ENCODE results near the gene ZNF566. TPM values are rescaled to one million over a fixed set of nuclear protein-coding genes. Genes with fewer than 3 reads are reported as not detected.
A peak's percentile ranks its signal among the peaks of the same experiment; 100 is the strongest.

ZNF566 gene
- total RNA-seq (8.3 and 8.5 TPM in 2 replicates), polyA plus RNA-seq (4.0 and 4.7 TPM in 2 replicates), polyA minus RNA-seq (5.5 and 7.3 TPM in 2 replicates), Bru-seq, nascent RNA (percentile 64 among the genes with signal in this experiment), BruChase-seq, experiment 1, labeled RNA remaining after a 6-hour chase (percentile 67 among the genes with signal in this experiment), BruChase-seq, experiment 2, labeled RNA remaining after a 2-hour chase (percentile 70 among the genes with signal in this experiment)
- 3.0 and 3.8 TPM in 2 replicates for polyA plus RNA-seq (2011; cell fraction: cytosol; rRNA removed)
- 8.4 and 9.6 TPM in 2 replicates for polyA plus RNA-seq (2011; cell fraction: nucleus; rRNA removed)
- 3.5 and 5.3 TPM in 2 replicates for polyA plus RNA-seq (2012)
- 3.2 TPM for polyA minus RNA-seq (2011; cell fraction: cytosol; rRNA and poly(A)+ RNA removed)
- polyA minus RNA-seq (2011; cell fraction: nucleus; rRNA and poly(A)+ RNA removed) = 8.8 and 11.7 TPM in 2 replicates
- long read RNA-seq, partial matches to known transcripts = 0 of 7 reads
- long read RNA-seq, other reads (novel, unspliced or antisense) = 3 of 7 reads

- intact Hi-C loops (cut with micrococcal nuclease) = loop anchor here (1.0 to 10.0 kb wide), 5 partner anchors 39 to 299 kb away; partner anchors contain the start of genes ZFP14, ZFP82, ZNF146 and ZNF260
- TSS peak; percentile 88 for BruUV-seq (replicated peaks)
- Histone ChIP-seq H3K9ac (replicated peaks; ENCODE audit: extremely low read depth, insufficient read depth, low read length) (peak within 1 kb of the TSS; percentile 88), H3K36me3 (ENCODE audit: control insufficient read depth in 2 of 2, extremely low read depth in 1 of 2, insufficient read depth in 2 of 2, low read length in 2 of 2) (no peaks in the 10 kb centered on the region), H3K9me3 (replicated peaks; ENCODE audit: control insufficient read depth, insufficient read depth, low read length) (no peaks in the 10 kb centered on the region), H3K4me3 (replicated peaks in 1 of 3; ENCODE audit: insufficient read depth in 1 of 3, low read depth in 1 of 3, low read length in 3 of 3) (peak within 1 kb of the TSS; percentile 51 to 80 (median 77)), H3K4me1 (ENCODE audit: control insufficient read depth, extremely low read depth, insufficient read depth, low read length) (peaks cover 8% of the 10 kb centered on the region), H2AFZ (ENCODE audit: low read depth, low read length) (peak within 1 kb of the TSS; percentile 90), H3K9me1 (replicated peaks; ENCODE audit: control insufficient read depth, extremely low read depth, insufficient read depth, low read length) (no peaks in the 10 kb centered on the region), H3K4me2 (ENCODE audit: insufficient read depth, low read length) (peak within 1 kb of the TSS; percentile 19), H3K27me3 (ENCODE audit: control insufficient read depth in 2 of 2, insufficient read depth in 2 of 2, low read length in 2 of 2) (no peaks in the 10 kb centered on the region), H3K27ac (ENCODE audit: insufficient read depth, low read depth, low read length) (peak within 1 kb of the TSS; percentile 85), H4K20me1 (replicated peaks; ENCODE audit: control insufficient read depth, extremely low read depth, insufficient read depth, low read length) (no peaks in the 10 kb centered on the region), H3K79me2 (ENCODE audit: control insufficient read depth, insufficient read depth, low read length) (peaks cover 6% of the 10 kb centered on the region)
- POLR2A ChIA-PET = interaction anchor here (0.5 to 1.4 kb wide), 5 partner anchors 41 to 1411 kb away, joined by 3 to 5 read pairs (median 4); partner anchors contain the start of genes ZNF146, ZNF529 and ZNF565
- peak; percentile 98 for FAIRE-seq
- TF ChIP-seq MAX (IDR thresholded peaks at IDR 0.05; ENCODE audit: insufficient read depth, insufficient read length) (peak; percentile 80), JUN (IDR thresholded peaks at IDR 0.05; ENCODE audit: borderline replicate concordance, insufficient read depth, insufficient read length, low read depth) (no peak), FOS (IDR thresholded peaks at IDR 0.05; ENCODE audit: borderline replicate concordance, insufficient read depth, low read length) (no peak), POLR2AphosphoS5 (IDR thresholded peaks at IDR 0.05; ENCODE audit: insufficient read depth, low read depth, low read length) (no peak), GATA2 (IDR thresholded peaks at IDR 0.05; ENCODE audit: insufficient read depth, insufficient read length, low read depth, low read length) (peak; percentile 35), MYC (IDR thresholded peaks at IDR 0.05; ENCODE audit: low read depth, low read length) (peak; percentile 76), CTCF (IDR thresholded peaks at IDR 0.05; ENCODE audit: extremely low read depth in 1 of 2, insufficient read depth in 1 of 2, low read depth in 1 of 2, low read length in 2 of 2) (peak in 1 of 2 donors; percentile 10), EZH2 (IDR thresholded peaks at IDR 0.05; ENCODE audit: borderline replicate concordance, low read depth, low read length, severe bottlenecking) (no peak), POLR2A (IDR thresholded peaks at IDR 0.05; ENCODE audit: low read depth, low read length) (no peak)
- DNase-seq (ENCODE audit: low read depth, low spot score) = peak; percentile 97
- CTCF ChIA-PET = interaction anchor here (0.6 to 1.4 kb wide), 2 partner anchors 27 to 38 kb away, joined by 3 read pairs; no protein-coding TSS in a partner anchor
- dilution Hi-C loops (cut with MboI; ENCODE audit: extremely low pct_ligation_motif_present, low sequenced_read_pairs) = no loop called here
Observed at GRCh38 chr19:36489118-36489919, at the start of gene ZNF566. ZNF566 (minus strand) TSS chr19:36489561; CDS start chr19:36476557, 13,004 bp downstream.
